PC-3 (cell line): ENCODE data around the gene AUTS2. TPM values are rescaled to one million over a fixed set of nuclear protein-coding genes. Genes with fewer than 3 reads are reported as not detected.

Source experiments
- ATAC-seq: fragments of 200-7000 bp; cut with Tn5 transposase; 2 replicates; pipeline ENCODE4 v1.9.1; 2020; ENCODE audit warnings: mild to moderate bottlenecking, moderate library complexity
- BruUV-seq: library from RNA; stranded (reverse); fragments of 400-500 nt; replicated peaks from 2 replicates; lab custom pipeline; 2021; lab: Mats Ljungman, UMichigan
- CTCF ChIA-PET: fragments of 300-600 bp; sonication (Branson Sonifier 250); formaldehyde crosslinking; loops from one replicate; lab custom pipeline; 2022; ENCODE audit warnings: antibody characterized with exemption; lab: Charles Lee
- POLR2A ChIA-PET: fragments of 300-600 bp; sonication (Branson Sonifier 250); formaldehyde crosslinking; loops from one replicate; lab custom pipeline; 2022; ENCODE audit warnings: antibody characterized with exemption; ENCODE audit not compliant: unreplicated experiment; lab: Charles Lee
- DNase-seq: peaks from one replicate; pipeline ENCODE4 v3.0.0-alpha.2; 2015
- H2AFZ ChIP-seq: fragments of 300-600 bp; sonication (generic); 2 replicates; pipeline ENCODE4 v1.6.0; 2016; ENCODE audit warnings: antibody characterized with exemption, low read length
- H3F3A ChIP-seq: fragments of 300-600 bp; sonication (generic); one replicate; pipeline ENCODE4 v1.6.0; 2017; ENCODE audit warnings: antibody characterized with exemption, low read length, control low read depth, mild to moderate bottlenecking; ENCODE audit not compliant: unreplicated experiment
- H3K27ac ChIP-seq: fragments of 300-600 bp; sonication (generic); 2 replicates; pipeline ENCODE4 v1.5.1; 2016; ENCODE audit warnings: mild to moderate bottlenecking, low read length
- H3K27me3 ChIP-seq: fragments of 300-600 bp; sonication (generic); 2 replicates; pipeline ENCODE4 v1.6.1; 2016; ENCODE audit warnings: low read length, mixed read lengths
- H3K36me3 ChIP-seq: fragments of 300-600 bp; sonication (generic); 2 replicates; pipeline ENCODE4 v1.6.1; 2016; ENCODE audit warnings: low read depth, mixed run types, low read length, mixed read lengths
- H3K4me1 ChIP-seq: fragments of 300-600 bp; sonication (generic); 2 replicates; pipeline ENCODE4 v1.5.1; 2016; ENCODE audit warnings: low read length; ENCODE audit not compliant: insufficient read depth
- H3K4me2 ChIP-seq: fragments of 300-600 bp; sonication (generic); 2 replicates; pipeline ENCODE4 v1.6.0; 2016; ENCODE audit warnings: low read length
- H3K4me3 ChIP-seq: fragments of 300-600 bp; sonication (generic); 2 replicates; pipeline ENCODE4 v1.5.1; 2016; ENCODE audit warnings: mild to moderate bottlenecking, low read length, mixed read lengths
- H3K79me2 ChIP-seq: fragments of 300-600 bp; sonication (generic); 2 replicates; pipeline ENCODE4 v1.6.1; 2017; ENCODE audit warnings: low read length, mixed read lengths
- H3K9ac ChIP-seq: fragments of 300-600 bp; sonication (generic); 2 replicates; pipeline ENCODE4 v1.6.0; 2016; ENCODE audit warnings: mild to moderate bottlenecking, low read length
- H3K9me2 ChIP-seq: fragments of 300-600 bp; sonication (generic); replicated peaks from 2 replicates; pipeline ENCODE4 v1.6.1; 2016; ENCODE audit warnings: mixed run types, low read length, mixed read lengths
- H3K9me3 ChIP-seq: fragments of 300-600 bp; sonication (generic); 2 replicates; pipeline ENCODE4 v1.6.1; 2016; ENCODE audit warnings: low read length, mixed read lengths
- H4K20me1 ChIP-seq: fragments of 300-600 bp; sonication (generic); 2 replicates; pipeline ENCODE4 v1.6.1; 2016; ENCODE audit warnings: low read length, mixed read lengths
- CTCF ChIP-seq: fragments of 300-600 bp; sonication (generic); conservative IDR thresholded peaks from 2 replicates; pipeline ENCODE4 v1.5.1; 2017; ENCODE audit warnings: antibody characterized with exemption, low read depth, mild to moderate bottlenecking, low read length
- EZH2 ChIP-seq: fragments of 300-600 bp; sonication (generic); IDR thresholded peaks from one replicate; pipeline ENCODE4 v1.6.1; 2017; ENCODE audit warnings: antibody characterized with exemption, mild to moderate bottlenecking, low read length; ENCODE audit not compliant: unreplicated experiment
- EZH2phosphoT487 ChIP-seq: fragments of 300-600 bp; sonication (generic); IDR thresholded peaks from 2 replicates; pipeline ENCODE4 v1.6.1; 2018; ENCODE audit warnings: mild to moderate bottlenecking, antibody characterized with exemption, low read length, borderline replicate concordance
- intact Hi-C: fragments of 100-400 bp; cut with micrococcal nuclease; formaldehyde crosslinking; loops from 2 replicates; pipeline ENCODE4 v1.9.0; 2023
- total RNA-seq: library from RNA; depleted of rRNA; stranded (reverse); fragments of >200 nt; gene quantifications from 2 replicates; pipeline ENCODE4 v1.2.3, GENCODE V29; 2014

The AUTS2 gene
- total RNA-seq, 1 experiment from 2014 or later = not detected

- Histone ChIP-seq H3K9me3 (no peaks in the 10 kb centered on the region; the same call in 1 of the 2 replicates), H2AFZ (no peak overlapping the region), H3F3A (no peaks in the 10 kb centered on the region), H3K27me3 (no peaks in the 10 kb centered on the region), H3K4me3 (no peak overlapping the region), H3K27ac (no peak overlapping the region), H3K36me3 (no peaks in the 10 kb centered on the region), H3K9ac (no peak overlapping the region), H3K4me2 (no peak overlapping the region), H3K9me2 (no peaks in the 10 kb centered on the region), H3K4me1 (no peaks in the 10 kb centered on the region), H4K20me1 (no peaks in the 10 kb centered on the region), H3K79me2 (no peaks in the 10 kb centered on the region)
- DNase-seq = no peak
- no peak for ATAC-seq
- ChIA-PET POLR2A (no interaction called here), CTCF (no interaction called here)
- intact Hi-C loops = no loop called here
- TF ChIP-seq EZH2phosphoT487 (no peak), CTCF (no peak), EZH2 (no peak)
- no TSS peak for BruUV-seq
These were observed 242.0 kb downstream of the AUTS2 start for GRCh38 chr7:69840248-69840647.

- H3F3A ChIP-seq = no peaks in the 10 kb centered on the region
- H3K4me1 ChIP-seq = no peaks in the 10 kb centered on the region
- POLR2A ChIA-PET = no interaction called here
- H3K4me3 ChIP-seq = no peak overlapping the region
- CTCF ChIA-PET = no interaction called here
- intact Hi-C loops = no loop called here
- no peaks in the 10 kb centered on the region for H3K27me3 ChIP-seq
- H2AFZ ChIP-seq = no peak overlapping the region
- ATAC-seq = no peak
- no peaks in the 10 kb centered on the region for H3K36me3 ChIP-seq
- no peak overlapping the region for H3K27ac ChIP-seq
- no peaks in the 10 kb centered on the region for H3K9me2 ChIP-seq
- no peaks in the 10 kb centered on the region for H3K79me2 ChIP-seq
- no peak for DNase-seq
- no peaks in the 10 kb centered on the region for H3K9me3 ChIP-seq
- BruUV-seq = no TSS peak
- no peaks in the 10 kb centered on the region for H4K20me1 ChIP-seq
- TF ChIP-seq CTCF (no peak), EZH2 (no peak), EZH2phosphoT487 (no peak)
- no peak overlapping the region for H3K4me2 ChIP-seq
- no peak overlapping the region for H3K9ac ChIP-seq
These were observed 245.4 kb downstream of the AUTS2 start for GRCh38 chr7:69843653-69844052.

GRCh38 chr7:69844264-69844868 lies 246.1 kb downstream of the AUTS2 start:
- BruUV-seq = no TSS peak
- H3K4me2 ChIP-seq = no peak overlapping the region
- no peaks in the 10 kb centered on the region for H3K27me3 ChIP-seq
- intact Hi-C loops = no loop called here
- DNase-seq = no peak
- H3K9me2 ChIP-seq = no peaks in the 10 kb centered on the region
- no peaks in the 10 kb centered on the region for H3K9me3 ChIP-seq
- no peak overlapping the region for H3K9ac ChIP-seq
- no peak overlapping the region for H3K27ac ChIP-seq
- TF ChIP-seq EZH2 (no peak), EZH2phosphoT487 (no peak), CTCF (no peak)
- H3K4me1 ChIP-seq = no peaks in the 10 kb centered on the region
- no peak for ATAC-seq
- no peak overlapping the region for H2AFZ ChIP-seq
- H3K4me3 ChIP-seq = no peak overlapping the region
- POLR2A ChIA-PET = no interaction called here
- no peaks in the 10 kb centered on the region for H3K79me2 ChIP-seq
- no peaks in the 10 kb centered on the region for H3K36me3 ChIP-seq
- CTCF ChIA-PET = no interaction called here
- H4K20me1 ChIP-seq = no peaks in the 10 kb centered on the region
- no peaks in the 10 kb centered on the region for H3F3A ChIP-seq
